Neural progenitor cell (in vitro differentiated cells): Measurements from ENCODE around the gene HDGFL2. TPM values are rescaled to one million over a fixed set of nuclear protein-coding genes. Genes with fewer than 3 reads are reported as not detected.

Source experiments
- DNase-seq: peaks from one replicate; pipeline ENCODE4 v3.0.0-alpha.2; 2016; ENCODE audit warnings: low spot score
- H2AFZ ChIP-seq: fragments of 200-600 bp; sonication (generic); replicated peaks from 2 replicates; pipeline ENCODE4 v1.6.1; 2016; ENCODE audit warnings: antibody characterized with exemption
- H3F3A ChIP-seq: fragments of 200-600 bp; sonication (generic); 2 replicates; pipeline ENCODE4 v1.6.1; 2016; ENCODE audit warnings: antibody characterized with exemption, low read depth
- H3K27ac ChIP-seq: fragments of 200-600 bp; sonication (generic); 2 replicates; pipeline ENCODE4 v1.5.1; 2016; ENCODE audit warnings: mild to moderate bottlenecking
- H3K27me3 ChIP-seq: fragments of 200-600 bp; sonication (generic); 2 replicates; pipeline ENCODE4 v1.6.1; 2016; ENCODE audit warnings: mild to moderate bottlenecking, moderate library complexity
- H3K36me3 ChIP-seq: fragments of 200-600 bp; sonication (generic); 2 replicates; pipeline ENCODE4 v1.5.1; 2016
- H3K4me1 ChIP-seq: fragments of 200-600 bp; sonication (generic); 2 replicates; pipeline ENCODE4 v1.6.1; 2016; ENCODE audit warnings: mixed run types
- H3K4me2 ChIP-seq: fragments of 200-600 bp; sonication (generic); 2 replicates; pipeline ENCODE4 v1.6.1; 2016
- H3K4me3 ChIP-seq: fragments of 200-600 bp; sonication (generic); 2 replicates; pipeline ENCODE4 v1.5.1; 2016
- H3K79me2 ChIP-seq: fragments of 200-600 bp; sonication (generic); 2 replicates; pipeline ENCODE4 v1.6.1; 2016; ENCODE audit warnings: low read depth
- H3K9ac ChIP-seq: fragments of 200-600 bp; sonication (generic); 2 replicates; pipeline ENCODE4 v1.6.1; 2016
- H3K9me3 ChIP-seq: fragments of 200-600 bp; sonication (generic); 2 replicates; pipeline ENCODE4 v1.5.1; 2016; ENCODE audit warnings: low read depth
- H4K20me1 ChIP-seq: fragments of 200-600 bp; sonication (generic); 2 replicates; pipeline ENCODE4 v1.6.1; 2016; ENCODE audit warnings: low read depth
- H3K27ac Mint-ChIP-seq: 3 replicates; pipeline ENCODE4 v1.8.0; 2021; ENCODE audit warnings: mixed read lengths
- H3K27me3 Mint-ChIP-seq: 2 replicates; pipeline ENCODE4 v1.8.0; 2022; ENCODE audit warnings: low read depth, mild to moderate bottlenecking, inconsistent platforms, moderate library complexity, mixed read lengths; ENCODE audit not compliant: insufficient read depth
- H3K36me3 Mint-ChIP-seq: 3 replicates; pipeline ENCODE4 v1.8.0; 2021; ENCODE audit warnings: mixed read lengths
- H3K4me1 Mint-ChIP-seq: 3 replicates; pipeline ENCODE4 v1.8.0; 2021; ENCODE audit warnings: mixed read lengths
- H3K4me3 Mint-ChIP-seq: 3 replicates; pipeline ENCODE4 v1.8.0; 2021; ENCODE audit warnings: mild to moderate bottlenecking, moderate library complexity, mixed read lengths
- H3K9me3 Mint-ChIP-seq: 3 replicates; pipeline ENCODE4 v1.8.0; 2020; ENCODE audit warnings: mixed read lengths
- EZH2 ChIP-seq: fragments of 200-600 bp; sonication (generic); IDR thresholded peaks from 2 replicates; pipeline ENCODE4 v1.6.1; 2017; ENCODE audit warnings: antibody characterized with exemption, mild to moderate bottlenecking, moderate library complexity
- EZH2phosphoT487 ChIP-seq: fragments of 200-600 bp; sonication (generic); IDR thresholded peaks from 2 replicates; pipeline ENCODE4 v1.6.1; 2017; ENCODE audit warnings: antibody characterized with exemption
- total RNA-seq: library from RNA; depleted of rRNA; stranded (reverse); fragments of >200 nt; gene quantifications from 2 replicates; pipeline ENCODE4 v1.2.3, GENCODE V29; 2015; ENCODE audit warnings: low replicate concordance
- TF ChIP-seq, protein P1 (sequence below): fragments of 200-600 bp; sonication (generic); IDR thresholded peaks from 2 replicates; pipeline ENCODE4 v1.5.1; 2017; ENCODE audit warnings: antibody characterized with exemption, mild to moderate bottlenecking

The HDGFL2 gene
- 36.0 and 166 TPM in 2 replicates for total RNA-seq

DNA sequence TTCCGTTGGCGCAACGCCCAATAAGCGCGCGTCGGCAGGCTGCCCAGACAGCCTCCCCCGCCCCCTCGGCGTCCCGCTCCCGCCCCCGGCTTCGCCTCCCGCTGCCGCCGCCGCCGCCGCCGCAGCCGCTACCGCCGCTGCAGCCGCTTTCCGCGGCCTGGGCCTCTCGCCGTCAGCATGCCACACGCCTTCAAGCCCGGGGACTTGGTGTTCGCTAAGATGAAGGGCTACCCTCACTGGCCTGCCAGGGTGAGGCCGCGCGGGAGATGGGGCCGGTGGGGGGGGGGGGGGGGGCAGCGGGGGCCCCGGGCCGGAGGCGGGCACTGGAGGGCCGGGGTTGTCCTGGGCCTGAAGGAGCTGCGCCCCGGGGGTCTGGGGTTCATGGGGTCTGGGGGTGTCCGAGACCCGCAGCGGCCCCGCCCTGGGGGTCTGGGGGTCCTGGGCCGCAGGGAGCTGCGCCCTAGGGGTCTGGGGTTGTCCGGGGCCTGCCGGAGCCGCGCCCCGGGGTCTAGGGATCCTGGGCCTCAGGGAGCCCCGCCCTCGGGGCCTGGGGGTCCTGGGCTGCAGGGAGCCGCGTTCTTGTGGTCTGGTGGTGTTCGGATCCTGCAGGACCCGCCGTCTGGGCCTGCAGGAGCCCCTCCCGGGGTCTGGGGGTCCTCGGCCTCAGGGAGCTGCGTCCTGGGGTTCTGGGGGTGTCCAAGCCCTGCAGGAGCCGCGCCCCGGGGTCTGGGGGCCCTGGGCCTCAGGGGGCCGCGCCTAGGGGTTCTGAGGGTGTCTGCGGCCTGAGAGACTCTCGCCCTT is at the start of gene HDGFL2:
Gene HDGFL2 (plus strand): TSS at position 124 of the 801 bp plus-strand sequence. CDS start 54 bp downstream, at position 178.
- H3K4me3 Mint-ChIP-seq, result peak within 1 kb of the TSS; percentile 93
- no peaks in the 10 kb centered on the region for H3K9me3 Mint-ChIP-seq
- peaks cover 5% of the 10 kb centered on the region for H3K27me3 Mint-ChIP-seq
- Histone ChIP-seq H2AFZ (peak within 1 kb of the TSS; percentile 81), H3K36me3 (no peaks in the 10 kb centered on the region), H3K4me3 (peak within 1 kb of the TSS; percentile 100), H3F3A (peaks cover 19% of the 10 kb centered on the region), H3K9me3 (no peaks in the 10 kb centered on the region), H3K27me3 (no peaks in the 10 kb centered on the region), H3K4me2 (peak within 1 kb of the TSS; percentile 85), H4K20me1 (peaks cover 35% of the 10 kb centered on the region), H3K79me2 (peaks cover 52% of the 10 kb centered on the region), H3K27ac (no peak within 1 kb of the TSS), H3K4me1 (peaks cover 5% of the 10 kb centered on the region), H3K9ac (peak within 1 kb of the TSS; percentile 89)
- DNase-seq, result peak; percentile 38
- peak within 1 kb of the TSS; percentile 37 for H3K27ac Mint-ChIP-seq
- H3K36me3 Mint-ChIP-seq, result peaks cover 4% of the 10 kb centered on the region
- TF ChIP-seq EZH2 (no peak), EZH2phosphoT487 (no peak)
- TF ChIP-seq, protein P1, sequence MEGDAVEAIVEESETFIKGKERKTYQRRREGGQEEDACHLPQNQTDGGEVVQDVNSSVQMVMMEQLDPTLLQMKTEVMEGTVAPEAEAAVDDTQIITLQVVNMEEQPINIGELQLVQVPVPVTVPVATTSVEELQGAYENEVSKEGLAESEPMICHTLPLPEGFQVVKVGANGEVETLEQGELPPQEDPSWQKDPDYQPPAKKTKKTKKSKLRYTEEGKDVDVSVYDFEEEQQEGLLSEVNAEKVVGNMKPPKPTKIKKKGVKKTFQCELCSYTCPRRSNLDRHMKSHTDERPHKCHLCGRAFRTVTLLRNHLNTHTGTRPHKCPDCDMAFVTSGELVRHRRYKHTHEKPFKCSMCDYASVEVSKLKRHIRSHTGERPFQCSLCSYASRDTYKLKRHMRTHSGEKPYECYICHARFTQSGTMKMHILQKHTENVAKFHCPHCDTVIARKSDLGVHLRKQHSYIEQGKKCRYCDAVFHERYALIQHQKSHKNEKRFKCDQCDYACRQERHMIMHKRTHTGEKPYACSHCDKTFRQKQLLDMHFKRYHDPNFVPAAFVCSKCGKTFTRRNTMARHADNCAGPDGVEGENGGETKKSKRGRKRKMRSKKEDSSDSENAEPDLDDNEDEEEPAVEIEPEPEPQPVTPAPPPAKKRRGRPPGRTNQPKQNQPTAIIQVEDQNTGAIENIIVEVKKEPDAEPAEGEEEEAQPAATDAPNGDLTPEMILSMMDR, result no peak
- H3K4me1 Mint-ChIP-seq, result peaks cover 11% of the 10 kb centered on the region

DNA sequence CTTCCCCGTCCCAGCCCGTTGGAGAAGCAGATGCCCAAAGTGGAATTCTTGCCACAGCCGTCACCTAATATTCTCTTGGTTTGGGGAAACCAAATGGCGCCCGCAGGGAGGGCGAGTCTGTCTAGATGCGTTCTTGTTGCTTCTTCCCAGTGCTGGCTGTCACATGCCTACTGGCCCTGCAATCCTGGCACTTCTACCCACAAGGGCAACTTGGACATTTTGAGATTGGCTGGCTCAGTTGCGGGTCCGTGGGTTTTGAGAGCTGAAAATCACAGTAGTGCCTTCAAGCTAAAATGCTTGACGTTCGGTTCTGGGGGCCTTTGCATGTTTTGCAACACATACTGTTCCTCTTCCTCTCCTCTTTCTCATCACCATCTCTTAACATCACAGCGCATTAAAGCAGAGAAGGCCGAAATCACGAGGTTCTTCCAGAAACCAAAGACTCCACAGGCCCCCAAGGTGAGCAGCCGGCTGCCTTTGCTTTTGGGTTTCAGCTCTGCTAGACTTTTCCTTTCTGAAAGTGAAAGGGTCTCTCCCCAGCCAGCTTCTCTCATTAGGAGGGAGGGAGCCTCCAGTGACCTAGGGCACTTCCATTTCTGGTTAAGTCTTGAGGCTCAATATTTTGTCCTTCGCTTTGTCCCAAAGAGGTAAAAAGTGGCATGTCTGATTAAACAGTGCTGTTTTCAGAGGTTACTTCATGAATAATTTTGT is 48.5 kb upstream of the HDGFL2 start:
- no peaks in the 10 kb centered on the region for H3K36me3 ChIP-seq
- Mint-ChIP-seq H3K9me3 (no peaks in the 10 kb centered on the region), H3K4me3 (no peak overlapping the region), H3K4me1 (no peaks in the 10 kb centered on the region), H3K27ac (no peak overlapping the region), H3K27me3 (peaks cover 2% of the 10 kb centered on the region), H3K36me3 (peaks cover 29% of the 10 kb centered on the region)
- no peaks in the 10 kb centered on the region for H3K4me1 ChIP-seq
- H3F3A ChIP-seq, result no peaks in the 10 kb centered on the region
- no peak overlapping the region for H2AFZ ChIP-seq
- peaks cover 23% of the 10 kb centered on the region for H4K20me1 ChIP-seq
- H3K27ac ChIP-seq, result no peak overlapping the region
- TF ChIP-seq EZH2phosphoT487, result no peak
- no peak for TF ChIP-seq EZH2
- TF ChIP-seq, protein P1, result no peak
- no peak overlapping the region for H3K4me2 ChIP-seq
- H3K79me2 ChIP-seq, result peaks cover 31% of the 10 kb centered on the region
- DNase-seq, result no peak
- H3K9me3 ChIP-seq, result no peaks in the 10 kb centered on the region
- no peaks in the 10 kb centered on the region for H3K27me3 ChIP-seq
- no peak overlapping the region for H3K9ac ChIP-seq
- no peak overlapping the region for H3K4me3 ChIP-seq

DNA sequence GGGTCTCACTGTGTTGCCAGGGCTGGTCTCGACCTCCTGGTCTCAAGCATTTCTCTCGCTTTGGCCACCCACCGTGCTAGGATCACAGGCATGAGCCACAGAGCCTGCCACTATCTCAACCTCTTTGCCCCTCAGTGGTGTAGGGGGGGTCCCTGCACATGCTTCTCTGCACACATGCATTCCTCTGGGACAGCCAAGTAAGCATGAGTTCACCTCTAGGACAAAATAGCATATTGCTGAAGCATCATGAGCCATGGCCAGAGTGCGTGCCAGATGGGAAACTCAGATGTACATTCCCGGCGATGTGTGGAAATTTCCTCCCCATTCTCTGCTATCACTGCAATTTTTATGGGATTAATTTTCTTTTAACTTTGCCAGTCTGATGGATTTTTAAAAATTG is 46.6 kb upstream of the HDGFL2 start:
- no peak overlapping the region for H3K27ac Mint-ChIP-seq
- no peak overlapping the region for H3K4me3 Mint-ChIP-seq
- H3K27me3 Mint-ChIP-seq, result peaks cover 2% of the 10 kb centered on the region
- Histone ChIP-seq H3K4me1 (no peaks in the 10 kb centered on the region), H3K36me3 (no peaks in the 10 kb centered on the region), H3F3A (no peaks in the 10 kb centered on the region), H3K9ac (no peak overlapping the region), H2AFZ (no peak overlapping the region), H3K4me3 (no peak overlapping the region), H3K27ac (no peak overlapping the region), H4K20me1 (peaks cover 17% of the 10 kb centered on the region), H3K27me3 (no peaks in the 10 kb centered on the region), H3K9me3 (no peaks in the 10 kb centered on the region), H3K79me2 (peaks cover 13% of the 10 kb centered on the region), H3K4me2 (no peak overlapping the region)
- no peaks in the 10 kb centered on the region for H3K4me1 Mint-ChIP-seq
- TF ChIP-seq EZH2, result no peak
- no peak for TF ChIP-seq EZH2phosphoT487
- TF ChIP-seq, protein P1, result no peak
- DNase-seq, result no peak
- H3K36me3 Mint-ChIP-seq, result peaks cover 39% of the 10 kb centered on the region
- no peaks in the 10 kb centered on the region for H3K9me3 Mint-ChIP-seq
